KMS-11 (cell line): ENCODE measurements around the gene COG8.

Source experiments
- H2AFZ ChIP-seq: fragments of 200-600 bp; sonication (generic); 2 replicates; pipeline ENCODE4 v1.6.1; 2016; ENCODE audit warnings: antibody characterized with exemption, mixed run types, low read depth
- H3K27ac ChIP-seq: fragments of 200-600 bp; sonication (generic); 2 replicates; pipeline ENCODE4 v1.6.1; 2016; ENCODE audit warnings: mild to moderate bottlenecking, mixed run types
- H3K27me3 ChIP-seq: fragments of 200-600 bp; sonication (generic); 2 replicates; pipeline ENCODE4 v1.6.1; 2017; ENCODE audit warnings: mild to moderate bottlenecking, low read depth, mixed run types, moderate library complexity; ENCODE audit not compliant: insufficient read depth
- H3K36me3 ChIP-seq: fragments of 200-600 bp; sonication (generic); 2 replicates; pipeline ENCODE4 v1.6.1; 2017; ENCODE audit warnings: mild to moderate bottlenecking, mixed run types; ENCODE audit not compliant: insufficient read depth
- H3K4me1 ChIP-seq: fragments of 200-600 bp; sonication (generic); 2 replicates; pipeline ENCODE4 v1.6.1; 2016; ENCODE audit warnings: mild to moderate bottlenecking, low read depth, mixed run types; ENCODE audit not compliant: poor library complexity, severe bottlenecking
- H3K4me2 ChIP-seq: fragments of 200-600 bp; sonication (generic); 2 replicates; pipeline ENCODE4 v1.7.0; 2016; ENCODE audit warnings: mild to moderate bottlenecking, mixed run types
- H3K4me3 ChIP-seq: fragments of 200-600 bp; sonication (generic); IDR thresholded peaks from 2 replicates; pipeline ENCODE4 v1.6.1; 2017; ENCODE audit warnings: low read depth, low read length, mixed read lengths; ENCODE audit not compliant: insufficient read depth
- H3K79me2 ChIP-seq: fragments of 200-600 bp; sonication (generic); 2 replicates; pipeline ENCODE4 v1.6.1; 2016; ENCODE audit warnings: low read depth, mixed run types; ENCODE audit not compliant: insufficient read depth
- H3K9ac ChIP-seq: fragments of 200-600 bp; sonication (generic); 2 replicates; pipeline ENCODE4 v1.6.1; 2016; ENCODE audit warnings: mild to moderate bottlenecking, mixed run types
- H4K20me1 ChIP-seq: fragments of 200-600 bp; sonication (generic); 2 replicates; pipeline ENCODE4 v1.6.1; 2016; ENCODE audit warnings: mild to moderate bottlenecking, mixed run types; ENCODE audit not compliant: insufficient read depth
- CTCF ChIP-seq: fragments of 200-600 bp; sonication (generic); conservative IDR thresholded peaks from 2 replicates; pipeline ENCODE4 v1.6.1; 2017; ENCODE audit warnings: low read depth, mild to moderate bottlenecking, antibody characterized with exemption, low read length, moderate library complexity, mixed read lengths

Gene COG8

GRCh38 chr16:69283851-69284250, 55.5 kb downstream of the COG8 start:
- no peak overlapping the region for H3K9ac ChIP-seq
- TF ChIP-seq CTCF = no peak

GRCh38 chr16:69277413-69277812, 62.0 kb downstream of the COG8 start:
- no peaks in the 10 kb centered on the region for H4K20me1 ChIP-seq
- no peaks in the 10 kb centered on the region for H3K36me3 ChIP-seq
- no peak overlapping the region for H2AFZ ChIP-seq
- TF ChIP-seq CTCF = no peak
- no peak overlapping the region for H3K4me2 ChIP-seq
- no peaks in the 10 kb centered on the region for H3K79me2 ChIP-seq
- H3K9ac ChIP-seq = no peak overlapping the region
- H3K4me3 ChIP-seq = no peak overlapping the region
- H3K27me3 ChIP-seq = no peaks in the 10 kb centered on the region
- no peak overlapping the region for H3K27ac ChIP-seq
- H3K4me1 ChIP-seq = no peaks in the 10 kb centered on the region

More at GRCh38 chr16:69283851-69284250, 55.5 kb downstream of the COG8 start:
- Histone ChIP-seq H3K27ac (no peak overlapping the region), H3K27me3 (no peaks in the 10 kb centered on the region), H3K4me1 (peaks cover 7% of the 10 kb centered on the region), H4K20me1 (no peaks in the 10 kb centered on the region), H3K36me3 (no peaks in the 10 kb centered on the region), H3K4me3 (no peak overlapping the region), H3K4me2 (no peak overlapping the region), H2AFZ (no peak overlapping the region), H3K79me2 (no peaks in the 10 kb centered on the region)
